Neural progenitor cell (in vitro differentiated cells): ENCODE data around the gene PARVA. TPM values are rescaled to one million over a fixed set of nuclear protein-coding genes. Genes with fewer than 3 reads are reported as not detected.

ENCODE experiments used
- DNase-seq: peaks from one replicate; pipeline ENCODE4 v3.0.0-alpha.2; 2016; ENCODE audit warnings: low spot score
- H2AFZ ChIP-seq: fragments of 200-600 bp; sonication (generic); replicated peaks from 2 replicates; pipeline ENCODE4 v1.6.1; 2016; ENCODE audit warnings: antibody characterized with exemption
- H3F3A ChIP-seq: fragments of 200-600 bp; sonication (generic); 2 replicates; pipeline ENCODE4 v1.6.1; 2016; ENCODE audit warnings: antibody characterized with exemption, low read depth
- H3K27ac ChIP-seq: fragments of 200-600 bp; sonication (generic); 2 replicates; pipeline ENCODE4 v1.5.1; 2016; ENCODE audit warnings: mild to moderate bottlenecking
- H3K27me3 ChIP-seq: fragments of 200-600 bp; sonication (generic); 2 replicates; pipeline ENCODE4 v1.6.1; 2016; ENCODE audit warnings: mild to moderate bottlenecking, moderate library complexity
- H3K36me3 ChIP-seq: fragments of 200-600 bp; sonication (generic); 2 replicates; pipeline ENCODE4 v1.5.1; 2016
- H3K4me1 ChIP-seq: fragments of 200-600 bp; sonication (generic); 2 replicates; pipeline ENCODE4 v1.6.1; 2016; ENCODE audit warnings: mixed run types
- H3K4me2 ChIP-seq: fragments of 200-600 bp; sonication (generic); 2 replicates; pipeline ENCODE4 v1.6.1; 2016
- H3K4me3 ChIP-seq: fragments of 200-600 bp; sonication (generic); 2 replicates; pipeline ENCODE4 v1.5.1; 2016
- H3K79me2 ChIP-seq: fragments of 200-600 bp; sonication (generic); 2 replicates; pipeline ENCODE4 v1.6.1; 2016; ENCODE audit warnings: low read depth
- H3K9ac ChIP-seq: fragments of 200-600 bp; sonication (generic); 2 replicates; pipeline ENCODE4 v1.6.1; 2016
- H3K9me3 ChIP-seq: fragments of 200-600 bp; sonication (generic); 2 replicates; pipeline ENCODE4 v1.5.1; 2016; ENCODE audit warnings: low read depth
- H4K20me1 ChIP-seq: fragments of 200-600 bp; sonication (generic); 2 replicates; pipeline ENCODE4 v1.6.1; 2016; ENCODE audit warnings: low read depth
- H3K27ac Mint-ChIP-seq: 3 replicates; pipeline ENCODE4 v1.8.0; 2021; ENCODE audit warnings: mixed read lengths
- H3K27me3 Mint-ChIP-seq: 2 replicates; pipeline ENCODE4 v1.8.0; 2022; ENCODE audit warnings: low read depth, mild to moderate bottlenecking, inconsistent platforms, moderate library complexity, mixed read lengths; ENCODE audit not compliant: insufficient read depth
- H3K36me3 Mint-ChIP-seq: 3 replicates; pipeline ENCODE4 v1.8.0; 2021; ENCODE audit warnings: mixed read lengths
- H3K4me1 Mint-ChIP-seq: 3 replicates; pipeline ENCODE4 v1.8.0; 2021; ENCODE audit warnings: mixed read lengths
- H3K4me3 Mint-ChIP-seq: 3 replicates; pipeline ENCODE4 v1.8.0; 2021; ENCODE audit warnings: mild to moderate bottlenecking, moderate library complexity, mixed read lengths
- H3K9me3 Mint-ChIP-seq: 3 replicates; pipeline ENCODE4 v1.8.0; 2020; ENCODE audit warnings: mixed read lengths
- EZH2 ChIP-seq: fragments of 200-600 bp; sonication (generic); IDR thresholded peaks from 2 replicates; pipeline ENCODE4 v1.6.1; 2017; ENCODE audit warnings: antibody characterized with exemption, mild to moderate bottlenecking, moderate library complexity
- EZH2phosphoT487 ChIP-seq: fragments of 200-600 bp; sonication (generic); IDR thresholded peaks from 2 replicates; pipeline ENCODE4 v1.6.1; 2017; ENCODE audit warnings: antibody characterized with exemption
- total RNA-seq: library from RNA; depleted of rRNA; stranded (reverse); fragments of >200 nt; gene quantifications from 2 replicates; pipeline ENCODE4 v1.2.3, GENCODE V29; 2015; ENCODE audit warnings: low replicate concordance
- TF ChIP-seq, protein P1 (sequence below): fragments of 200-600 bp; sonication (generic); IDR thresholded peaks from 2 replicates; pipeline ENCODE4 v1.5.1; 2017; ENCODE audit warnings: antibody characterized with exemption, mild to moderate bottlenecking

The PARVA gene
- total RNA-seq, 1 donor from 2014 or later = 15.3 TPM

DNA sequence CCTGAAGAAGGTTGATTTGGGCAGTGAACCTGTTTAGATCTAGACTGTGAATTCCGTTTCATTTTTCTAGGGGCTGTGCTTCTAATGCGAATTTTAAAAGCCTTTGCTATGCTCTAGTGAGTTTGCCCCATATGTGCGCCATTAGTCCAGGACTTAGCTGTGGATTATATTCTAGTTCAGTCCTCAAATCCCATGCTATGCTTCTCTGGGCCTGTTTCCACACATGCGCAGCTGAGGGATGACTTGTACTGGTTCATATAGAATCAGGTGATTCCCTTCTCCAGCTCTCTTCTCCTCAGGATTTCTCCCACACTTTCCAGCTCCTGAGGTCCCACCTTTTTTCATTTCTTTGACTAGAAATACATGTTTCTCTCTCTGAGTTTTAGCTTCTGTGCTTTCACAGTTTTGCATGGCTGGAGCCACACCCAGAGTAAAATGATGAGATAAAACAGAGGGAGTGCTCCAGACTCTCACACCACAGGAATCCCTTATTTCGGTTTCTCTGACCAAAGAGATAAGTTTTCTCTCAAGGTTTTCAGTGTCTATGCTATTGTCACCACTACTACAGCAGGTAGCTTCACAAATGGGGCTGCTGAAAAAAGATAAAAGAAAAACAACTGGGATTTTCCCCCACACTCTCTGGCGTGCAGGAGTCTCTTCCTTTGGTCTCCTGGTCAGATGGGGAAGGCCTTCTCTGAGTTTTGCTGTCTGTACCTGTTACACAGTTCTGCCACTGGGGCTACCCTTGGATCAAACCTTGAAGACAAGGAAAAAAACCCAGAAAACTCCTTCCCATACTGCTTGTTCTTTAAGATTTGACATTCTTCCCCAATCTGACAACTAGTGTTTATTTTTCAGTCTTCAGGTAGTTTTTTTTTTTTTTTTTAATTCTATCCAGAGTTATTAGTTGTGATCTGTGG is 200.6 kb downstream of the PARVA start:
- Histone ChIP-seq H3K9ac (no peak overlapping the region), H4K20me1 (no peaks in the 10 kb centered on the region), H3K9me3 (no peaks in the 10 kb centered on the region), H3K27me3 (no peaks in the 10 kb centered on the region), H3K27ac (no peak overlapping the region), H3F3A (no peaks in the 10 kb centered on the region), H2AFZ (peak overlapping the region; percentile 59), H3K79me2 (no peaks in the 10 kb centered on the region), H3K4me1 (no peaks in the 10 kb centered on the region), H3K4me2 (no peak overlapping the region), H3K4me3 (no peak overlapping the region), H3K36me3 (no peaks in the 10 kb centered on the region)
- no peak overlapping the region for H3K27ac Mint-ChIP-seq
- H3K4me1 Mint-ChIP-seq = peaks cover 11% of the 10 kb centered on the region
- TF ChIP-seq, protein P1, sequence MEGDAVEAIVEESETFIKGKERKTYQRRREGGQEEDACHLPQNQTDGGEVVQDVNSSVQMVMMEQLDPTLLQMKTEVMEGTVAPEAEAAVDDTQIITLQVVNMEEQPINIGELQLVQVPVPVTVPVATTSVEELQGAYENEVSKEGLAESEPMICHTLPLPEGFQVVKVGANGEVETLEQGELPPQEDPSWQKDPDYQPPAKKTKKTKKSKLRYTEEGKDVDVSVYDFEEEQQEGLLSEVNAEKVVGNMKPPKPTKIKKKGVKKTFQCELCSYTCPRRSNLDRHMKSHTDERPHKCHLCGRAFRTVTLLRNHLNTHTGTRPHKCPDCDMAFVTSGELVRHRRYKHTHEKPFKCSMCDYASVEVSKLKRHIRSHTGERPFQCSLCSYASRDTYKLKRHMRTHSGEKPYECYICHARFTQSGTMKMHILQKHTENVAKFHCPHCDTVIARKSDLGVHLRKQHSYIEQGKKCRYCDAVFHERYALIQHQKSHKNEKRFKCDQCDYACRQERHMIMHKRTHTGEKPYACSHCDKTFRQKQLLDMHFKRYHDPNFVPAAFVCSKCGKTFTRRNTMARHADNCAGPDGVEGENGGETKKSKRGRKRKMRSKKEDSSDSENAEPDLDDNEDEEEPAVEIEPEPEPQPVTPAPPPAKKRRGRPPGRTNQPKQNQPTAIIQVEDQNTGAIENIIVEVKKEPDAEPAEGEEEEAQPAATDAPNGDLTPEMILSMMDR = peak; percentile 43
- no peak for TF ChIP-seq EZH2phosphoT487
- peak; percentile 42 for DNase-seq
- peaks cover 2% of the 10 kb centered on the region for H3K27me3 Mint-ChIP-seq
- H3K36me3 Mint-ChIP-seq = no peaks in the 10 kb centered on the region
- H3K4me3 Mint-ChIP-seq = no peak overlapping the region
- H3K9me3 Mint-ChIP-seq = no peaks in the 10 kb centered on the region

DNA sequence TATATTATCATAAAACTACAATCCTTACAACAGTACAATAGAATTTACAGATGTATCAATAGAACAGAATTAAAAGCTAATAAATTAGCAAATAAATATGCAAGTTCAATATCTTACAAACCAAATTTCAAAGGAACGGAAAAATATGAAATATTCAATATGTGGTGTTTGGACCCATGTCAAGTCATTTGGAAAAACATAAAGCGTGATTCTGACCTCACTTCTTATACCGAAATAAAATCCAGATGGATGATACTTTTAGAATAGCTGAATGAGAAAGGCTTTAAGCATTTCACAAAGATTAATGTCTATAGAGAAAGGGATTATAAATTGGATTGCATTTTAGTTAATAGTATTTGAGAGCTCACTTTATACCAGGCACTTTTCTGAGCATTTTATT is 204.0 kb downstream of the PARVA start:
- H3K27me3 Mint-ChIP-seq = peaks cover 2% of the 10 kb centered on the region
- Histone ChIP-seq H3K9me3 (no peaks in the 10 kb centered on the region), H2AFZ (no peak overlapping the region), H3K36me3 (no peaks in the 10 kb centered on the region), H3K9ac (no peak overlapping the region), H3K4me1 (no peaks in the 10 kb centered on the region), H4K20me1 (no peaks in the 10 kb centered on the region), H3F3A (no peaks in the 10 kb centered on the region), H3K27me3 (no peaks in the 10 kb centered on the region), H3K79me2 (no peaks in the 10 kb centered on the region), H3K4me3 (no peak overlapping the region), H3K27ac (no peak overlapping the region), H3K4me2 (no peak overlapping the region)
- no peak overlapping the region for H3K4me3 Mint-ChIP-seq
- H3K27ac Mint-ChIP-seq = no peak overlapping the region
- no peak for DNase-seq
- TF ChIP-seq EZH2phosphoT487 = no peak
- no peak for TF ChIP-seq EZH2
- TF ChIP-seq, protein P1 = no peak
- peaks cover 17% of the 10 kb centered on the region for H3K4me1 Mint-ChIP-seq
- H3K9me3 Mint-ChIP-seq = no peaks in the 10 kb centered on the region
- H3K36me3 Mint-ChIP-seq = no peaks in the 10 kb centered on the region

DNA sequence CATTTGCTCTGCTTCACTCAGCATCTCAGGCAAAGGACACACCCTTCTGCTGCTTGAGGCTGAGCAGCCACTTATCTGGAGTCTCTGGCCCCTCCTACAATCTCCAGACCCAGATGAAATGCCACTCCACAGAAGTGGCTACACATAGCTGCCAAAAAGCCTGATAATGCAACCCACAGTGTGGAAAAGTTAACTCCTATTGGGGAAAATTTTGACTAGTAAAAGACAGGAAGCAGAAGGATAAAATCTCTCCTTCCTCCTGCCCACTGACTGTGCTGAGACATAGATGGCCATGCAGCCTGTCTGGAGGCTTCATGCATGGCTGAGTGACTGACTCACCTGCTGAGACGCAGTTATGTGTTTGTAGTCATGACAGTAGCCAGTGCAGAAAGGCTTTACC is 204.6 kb downstream of the PARVA start:
- Mint-ChIP-seq H3K36me3 (no peaks in the 10 kb centered on the region), H3K4me3 (no peak overlapping the region), H3K4me1 (peaks cover 19% of the 10 kb centered on the region), H3K27ac (no peak overlapping the region), H3K9me3 (no peaks in the 10 kb centered on the region), H3K27me3 (peaks cover 2% of the 10 kb centered on the region)
- Histone ChIP-seq H3K9me3 (no peaks in the 10 kb centered on the region), H3K4me3 (no peak overlapping the region), H3K9ac (no peak overlapping the region), H3F3A (no peaks in the 10 kb centered on the region), H3K36me3 (no peaks in the 10 kb centered on the region), H3K27me3 (no peaks in the 10 kb centered on the region), H3K79me2 (no peaks in the 10 kb centered on the region), H3K27ac (no peak overlapping the region), H2AFZ (no peak overlapping the region), H3K4me2 (no peak overlapping the region), H4K20me1 (no peaks in the 10 kb centered on the region), H3K4me1 (no peaks in the 10 kb centered on the region)
- DNase-seq = no peak
- TF ChIP-seq, protein P1 = no peak
- TF ChIP-seq EZH2phosphoT487 (no peak), EZH2 (no peak)
